Skeletal muscle tissue (tissue), 4 donors: Measurements from ENCODE around the gene MCF2L. TPM values are rescaled to one million over a fixed set of nuclear protein-coding genes. Genes with fewer than 3 reads are reported as not detected.
A peak's percentile ranks its signal among the peaks of the same experiment; 100 is the strongest.
"Not testable (repeated sequence)": the region's sequence is repeated elsewhere in the genome, so short reads cannot be mapped to it uniquely, and the experiment has no call there.

Experiments used
- H3K27ac ChIP-seq: one replicate; pipeline ENCODE4 v1.7.0; 2013; ENCODE audit warnings: mild to moderate bottlenecking, low read depth, low read length, inconsistent platforms
- H3K27me3 ChIP-seq, 3 donors: one replicate each; pipeline ENCODE4 v1.7.0; 2013; ENCODE audit warnings: low read length in 3 of 3; ENCODE audit not compliant: control insufficient read depth in 3 of 3, insufficient read depth in 3 of 3
- H3K36me3 ChIP-seq, 3 donors: one replicate each; pipeline ENCODE4 v1.7.0; 2013; ENCODE audit warnings: low read length in 3 of 3; ENCODE audit not compliant: control insufficient read depth in 3 of 3, insufficient read depth in 3 of 3
- H3K4me1 ChIP-seq, 3 donors: one replicate each; pipeline ENCODE4 v1.7.0; 2013; ENCODE audit warnings: low read length in 3 of 3, mild to moderate bottlenecking in 3 of 3; ENCODE audit not compliant: control insufficient read depth in 3 of 3, insufficient read depth in 3 of 3
- H3K4me3 ChIP-seq, 3 donors: one replicate each; pipeline ENCODE4 v1.7.0; 2013; ENCODE audit warnings: low read length in 3 of 3
- H3K9ac ChIP-seq, 3 donors: one replicate each; pipeline ENCODE4 v1.7.0; 2013; ENCODE audit warnings: low read length in 3 of 3, mild to moderate bottlenecking in 3 of 3, moderate library complexity in 2 of 3, low read depth in 1 of 3
- H3K9me3 ChIP-seq, 3 donors: one replicate each; pipeline ENCODE4 v1.7.0; 2013; ENCODE audit warnings: low read length in 3 of 3; ENCODE audit not compliant: control insufficient read depth in 3 of 3
- total RNA-seq: library from RNA; depleted of rRNA; stranded (reverse); fragments of >200 nt; gene quantifications from one replicate; pipeline ENCODE4 v1.2.3, GENCODE V29; 2014
- donor health status: Osteomylitis.

The MCF2L gene
- total RNA-seq, 1 donor from 2014 or later = 18.3 TPM

DNA sequence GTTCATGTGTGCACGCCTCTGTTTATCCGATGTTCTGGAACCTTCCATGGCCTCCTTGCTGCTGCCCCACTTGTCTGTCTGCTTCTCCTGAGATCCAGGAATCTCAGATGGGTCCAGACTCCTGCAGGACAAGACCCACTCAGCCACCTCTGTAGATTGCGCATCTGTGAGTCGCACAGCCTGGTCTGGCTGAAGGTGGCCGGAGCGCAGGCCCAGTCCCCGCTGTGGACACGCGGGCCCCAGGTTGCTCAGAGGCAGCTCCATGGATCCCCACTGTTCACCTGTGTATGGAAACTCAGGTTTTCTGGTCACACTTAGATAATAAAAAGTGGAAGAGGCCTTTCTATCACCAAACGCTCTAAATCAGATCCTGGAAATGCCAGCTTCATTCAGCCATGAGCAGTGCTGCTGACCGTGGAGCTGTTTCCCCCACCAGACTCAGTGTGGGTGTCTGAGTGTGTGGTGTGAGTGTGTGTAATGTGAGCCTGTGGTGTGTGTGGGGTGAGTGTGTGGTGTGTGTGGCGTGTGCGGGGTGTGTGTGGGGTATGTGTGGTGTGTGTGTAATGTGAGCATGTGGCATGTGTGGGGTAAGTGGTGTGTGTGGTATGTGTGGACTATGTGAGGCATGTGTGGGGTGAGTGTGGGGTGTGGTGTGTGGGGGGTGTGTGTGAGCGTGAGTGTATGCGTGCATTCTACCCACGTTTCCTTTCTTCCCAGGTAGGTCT lies 59.5 kb downstream of the MCF2L start:
- Histone ChIP-seq H3K27me3 (peaks cover 21 to 37% (median 37%) of the 10 kb centered on the region in 3 donors), H3K36me3 (no peaks in the 10 kb centered on the region), H3K27ac (no peak overlapping the region), H3K9ac (no peak overlapping the region), H3K9me3 (no peaks in the 10 kb centered on the region), H3K4me3 (no peak overlapping the region), H3K4me1 (no peaks in the 10 kb centered on the region)

GRCh38 chr13:113029061-113029445 lies 60.0 kb downstream of the MCF2L start:
- Histone ChIP-seq H3K36me3 (no peaks in the 10 kb centered on the region), H3K27me3 (peaks cover 21 to 34% (median 33%) of the 10 kb centered on the region in 3 donors), H3K9ac (no peak overlapping the region), H3K27ac (no peak overlapping the region), H3K9me3 (no peaks in the 10 kb centered on the region), H3K4me3 (no peak overlapping the region), H3K4me1 (no peaks in the 10 kb centered on the region)

DNA sequence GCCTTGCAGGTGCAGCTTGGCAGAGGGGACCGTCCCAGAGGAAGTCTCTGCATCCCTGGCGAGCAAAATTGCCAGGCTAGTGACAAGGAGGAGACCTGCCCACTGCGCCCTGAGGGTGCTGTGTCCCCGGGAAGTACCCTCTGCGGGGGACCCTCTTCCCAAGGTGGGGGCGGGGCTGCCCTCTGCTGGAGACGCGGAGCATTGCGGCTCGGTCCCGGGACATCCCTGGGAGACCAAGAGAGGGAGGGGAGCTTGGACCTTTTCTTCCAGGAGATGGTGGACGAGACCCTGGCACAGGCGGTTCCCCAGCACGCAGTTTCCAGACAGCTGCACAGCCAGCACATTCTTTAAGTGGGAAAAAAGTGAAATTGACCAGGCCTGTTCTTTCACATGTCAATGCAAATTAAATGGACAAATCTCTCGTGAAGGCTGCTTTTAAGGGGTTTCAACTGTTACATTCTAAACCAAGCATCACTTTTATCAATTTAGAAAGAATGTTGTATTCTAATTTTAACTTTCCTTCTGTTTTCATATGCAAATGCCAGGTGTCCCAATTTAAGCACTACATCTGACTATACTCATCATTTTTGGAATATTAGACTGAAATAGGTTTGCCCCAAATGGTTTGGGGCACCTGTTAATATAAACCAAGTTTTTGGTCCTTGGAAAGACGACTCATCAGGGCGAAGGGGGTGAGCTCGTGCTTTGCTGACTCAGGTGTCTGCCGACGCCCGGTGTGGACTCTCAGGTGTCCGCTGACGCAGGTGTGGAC lies 60.7 kb downstream of the MCF2L start:
- no peaks in the 10 kb centered on the region for H3K36me3 ChIP-seq
- no peaks in the 10 kb centered on the region for H3K9me3 ChIP-seq
- H3K4me3 ChIP-seq = no peak overlapping the region
- H3K27ac ChIP-seq = no peak overlapping the region
- H3K4me1 ChIP-seq = no peaks in the 10 kb centered on the region
- no peak overlapping the region for H3K9ac ChIP-seq
- peaks cover 21 to 34% (median 33%) of the 10 kb centered on the region in 3 donors for H3K27me3 ChIP-seq

DNA sequence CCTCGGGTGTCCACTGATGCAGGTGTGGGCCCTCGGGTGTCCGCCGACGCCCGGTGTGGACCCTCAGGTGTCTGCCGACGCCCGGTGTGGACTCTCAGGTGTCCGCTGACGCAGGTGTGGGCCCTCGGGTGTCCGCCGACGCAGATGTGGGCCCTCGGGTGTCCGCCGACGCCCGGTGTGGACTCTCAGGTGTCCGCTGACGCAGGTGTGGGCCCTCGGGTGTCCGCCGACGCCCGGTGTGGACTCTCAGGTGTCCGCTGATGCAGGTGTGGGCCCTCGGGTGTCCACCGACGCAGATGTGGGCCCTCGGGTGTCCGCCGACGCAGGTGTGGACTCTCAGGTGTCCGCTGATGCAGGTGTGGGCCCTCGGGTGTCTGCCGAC lies 61.2 kb downstream of the MCF2L start:
- H3K27ac ChIP-seq, H3K36me3 ChIP-seq, H3K9ac ChIP-seq, H3K4me1 ChIP-seq, H3K9me3 ChIP-seq, H3K4me3 ChIP-seq: not testable (repeated sequence)
- peaks cover 21 to 34% (median 30%) of the 10 kb centered on the region in 3 donors for H3K27me3 ChIP-seq

GRCh38 chr13:113031465-113031864 lies 62.5 kb downstream of the MCF2L start:
- Histone ChIP-seq H3K27ac (no peak overlapping the region), H3K4me3 (no peak overlapping the region), H3K9ac (no peak overlapping the region), H3K9me3 (no peaks in the 10 kb centered on the region), H3K4me1 (peaks cover 2 to 5% (median 5%) of the 10 kb centered on the region in 3 donors), H3K27me3 (peaks cover 21 to 28% (median 23%) of the 10 kb centered on the region in 3 donors), H3K36me3 (no peaks in the 10 kb centered on the region)

GRCh38 chr13:113032291-113032690 lies 63.3 kb downstream of the MCF2L start:
- H3K9me3 ChIP-seq = no peaks in the 10 kb centered on the region
- peaks cover 15 to 27% (median 19%) of the 10 kb centered on the region in 3 donors for H3K27me3 ChIP-seq
- no peak overlapping the region for H3K27ac ChIP-seq
- H3K4me1 ChIP-seq = peaks cover 2 to 5% (median 5%) of the 10 kb centered on the region in 3 donors
- no peaks in the 10 kb centered on the region for H3K36me3 ChIP-seq
- no peak overlapping the region for H3K4me3 ChIP-seq
- H3K9ac ChIP-seq = no peak overlapping the region

GRCh38 chr13:113033054-113033850 lies 64.2 kb downstream of the MCF2L start:
- peaks cover 14 to 22% (median 15%) of the 10 kb centered on the region in 3 donors for H3K27me3 ChIP-seq
- no peaks in the 10 kb centered on the region for H3K9me3 ChIP-seq
- H3K4me3 ChIP-seq = no peak overlapping the region
- H3K9ac ChIP-seq = no peak overlapping the region
- H3K36me3 ChIP-seq = no peaks in the 10 kb centered on the region
- peaks cover 2 to 5% (median 5%) of the 10 kb centered on the region in 3 donors for H3K4me1 ChIP-seq
- no peak overlapping the region for H3K27ac ChIP-seq

DNA sequence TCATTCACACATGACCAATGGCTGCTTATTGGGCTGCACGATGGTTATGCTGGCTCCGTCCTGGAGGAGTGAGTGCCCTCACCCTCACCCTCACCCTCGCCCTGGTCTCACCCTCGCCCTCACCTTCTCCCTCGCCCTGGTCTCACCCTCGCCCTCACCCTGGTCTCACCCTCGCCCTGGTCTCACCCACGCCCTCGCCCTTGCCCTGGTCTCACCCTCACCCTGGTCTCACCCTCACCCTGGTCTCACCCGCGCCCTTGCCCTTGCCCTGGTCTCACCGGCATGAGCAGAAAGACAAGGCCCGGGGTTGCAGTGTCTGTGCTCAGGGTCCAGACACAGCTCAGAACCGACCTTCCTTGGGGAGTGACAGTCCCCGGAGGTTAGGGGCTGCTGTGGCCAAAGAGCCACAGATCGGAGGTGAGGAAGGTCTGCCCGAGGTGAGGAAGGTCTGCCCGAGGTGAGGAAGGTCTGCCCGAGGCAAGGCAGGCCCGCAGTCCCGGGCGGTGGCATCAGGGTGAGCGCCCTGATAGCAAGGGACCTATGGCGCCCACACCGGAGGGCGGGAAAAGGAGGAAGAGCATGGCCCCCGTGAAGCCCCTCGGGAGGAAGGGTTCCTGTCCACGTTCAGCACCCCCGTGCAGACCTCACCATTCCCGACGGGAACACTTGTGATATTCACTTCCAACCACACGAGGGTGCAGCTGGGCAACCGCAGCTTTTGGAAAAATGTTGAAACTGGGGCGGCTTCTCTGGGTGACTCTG lies 65.6 kb downstream of the MCF2L start:
- H3K36me3 ChIP-seq = no peaks in the 10 kb centered on the region
- H3K4me3 ChIP-seq = peak overlapping the region in 1 of 3 donors; percentile 45
- peaks cover 10 to 14% (median 10%) of the 10 kb centered on the region in 3 donors for H3K27me3 ChIP-seq
- no peaks in the 10 kb centered on the region for H3K9me3 ChIP-seq
- peaks cover 2 to 5% (median 5%) of the 10 kb centered on the region in 3 donors for H3K4me1 ChIP-seq
- H3K27ac ChIP-seq = no peak overlapping the region
- peak overlapping the region in 1 of 3 donors; percentile 62 for H3K9ac ChIP-seq

DNA sequence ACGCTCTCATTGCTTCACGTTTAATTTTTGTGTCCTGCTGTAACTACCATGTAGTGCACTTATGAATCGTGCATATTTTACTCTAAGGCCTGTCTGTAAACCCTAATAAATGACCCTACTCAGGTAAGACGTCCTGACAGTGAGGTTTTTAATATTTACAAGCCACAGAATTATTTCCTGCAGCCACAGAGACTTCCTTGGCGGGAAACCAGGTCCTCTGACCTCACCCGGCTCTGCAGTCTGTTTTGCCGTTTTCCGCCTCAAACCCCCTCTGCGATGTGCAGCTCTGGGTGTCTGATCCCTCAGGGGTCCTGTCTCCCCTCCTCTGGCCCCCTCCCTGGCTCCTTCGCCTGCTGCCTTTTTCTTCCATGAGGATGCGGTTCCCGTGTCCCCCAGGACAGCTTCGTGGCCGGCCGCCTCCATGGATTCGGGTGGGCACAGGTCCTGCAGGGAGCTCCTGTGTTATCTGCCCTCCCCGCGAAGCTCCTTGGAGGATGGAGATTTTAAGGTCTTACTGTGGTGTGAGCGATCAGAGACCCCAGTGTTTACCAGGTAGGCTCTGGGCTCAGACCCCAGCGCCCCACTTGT lies 66.3 kb downstream of the MCF2L start:
- peaks cover 2 to 7% (median 6%) of the 10 kb centered on the region in 3 donors for H3K4me1 ChIP-seq
- H3K36me3 ChIP-seq = no peaks in the 10 kb centered on the region
- no peaks in the 10 kb centered on the region for H3K9me3 ChIP-seq
- no peak overlapping the region for H3K27ac ChIP-seq
- peaks cover 8 to 11% (median 10%) of the 10 kb centered on the region in 3 donors for H3K27me3 ChIP-seq
- peak overlapping the region in 1 of 3 donors; percentile 62 for H3K9ac ChIP-seq
- peak overlapping the region in 2 of 3 donors; percentile 1 to 45 for H3K4me3 ChIP-seq
